Endothelial cell of umbilical vein (primary cell): ENCODE data around the gene CIAO3. TPM values are rescaled to one million over a fixed set of nuclear protein-coding genes. Genes with fewer than 3 reads are reported as not detected.

ENCODE experiments used
- BruUV-seq: library from RNA; stranded (reverse); fragments of 400-500 nt; replicated peaks from 2 replicates; lab custom pipeline; 2021; lab: Mats Ljungman, UMichigan
- CTCF ChIA-PET: fragments of 300-600, 350-600 bp; sonication (Branson Sonifier 250); formaldehyde crosslinking; loops from one replicate; lab custom pipeline; 2021; ENCODE audit warnings: antibody characterized with exemption, inconsistent platforms; lab: Charles Lee
- POLR2A ChIA-PET: fragments of 300-600, 350-600 bp; sonication (Branson Sonifier 250); formaldehyde crosslinking; loops from one replicate; lab custom pipeline; 2021; ENCODE audit warnings: antibody characterized with exemption, inconsistent platforms; lab: Charles Lee
- DNase-seq: peaks from one replicate; pipeline ENCODE4 v3.0.0-alpha.2; 2011; ENCODE audit warnings: low read depth, low spot score
- FAIRE-seq: peaks from 2 replicates; lab custom pipeline; 2011; peaks lifted over from hg19 to GRCh38; lab: Jason Lieb, UNC
- H2AFZ ChIP-seq: 2 replicates; pipeline ENCODE4 v1.6.0; 2012; ENCODE audit warnings: low read depth, low read length, control low read depth, inconsistent platforms
- H3K27ac ChIP-seq: 2 replicates; pipeline ENCODE4 v1.5.1; 2011; ENCODE audit warnings: low read depth, mild to moderate bottlenecking, control low read depth, low read length, moderate library complexity; ENCODE audit not compliant: insufficient read depth
- H3K27me3 ChIP-seq, 2 experiments: 2 replicates each; pipeline versions ENCODE4 v1.6.0 to v1.6.1; 2011; ENCODE audit warnings: low read length in 2 of 2, mixed read lengths in 1 of 2; ENCODE audit not compliant: control insufficient read depth in 2 of 2, insufficient read depth in 2 of 2
- H3K36me3 ChIP-seq, 2 experiments: 2 replicates in 1 of 2; 3 replicates in 1 of 2; pipeline ENCODE4 v1.5.1; 2011; ENCODE audit warnings: low read length in 2 of 2, mild to moderate bottlenecking in 1 of 2, moderate library complexity in 1 of 2; ENCODE audit not compliant: control insufficient read depth in 2 of 2, insufficient read depth in 2 of 2; ENCODE audit errors: extremely low read depth in 1 of 2
- H3K4me1 ChIP-seq: 3 replicates; pipeline ENCODE4 v1.5.1; 2011; ENCODE audit warnings: mild to moderate bottlenecking, low read length; ENCODE audit not compliant: control insufficient read depth, insufficient read depth; ENCODE audit errors: extremely low read depth
- H3K4me2 ChIP-seq: 2 replicates; pipeline ENCODE4 v1.6.1; 2011; ENCODE audit warnings: low read length, control low read depth, mixed read lengths; ENCODE audit not compliant: insufficient read depth
- H3K4me3 ChIP-seq, 3 experiments: fragments of 200-600 bp in 1 of 3; sonication (generic), shearing (Covaris generic) in 1 of 3; replicated peaks in 1 of 3; 2 replicates each; pipeline ENCODE4 v1.5.1; 2011 to 2016; ENCODE audit warnings: control low read depth in 3 of 3, low read length in 3 of 3, mild to moderate bottlenecking in 2 of 3, inconsistent platforms in 1 of 3, low read depth in 1 of 3, moderate library complexity in 1 of 3; ENCODE audit not compliant: insufficient read depth in 1 of 3
- H3K79me2 ChIP-seq: 2 replicates; pipeline ENCODE4 v1.6.0; 2012; ENCODE audit warnings: low read length, inconsistent platforms; ENCODE audit not compliant: control insufficient read depth, insufficient read depth
- H3K9ac ChIP-seq: replicated peaks from 2 replicates; pipeline ENCODE3; 2011; ENCODE audit warnings: low read length, control low read depth; ENCODE audit not compliant: insufficient read depth; ENCODE audit errors: extremely low read depth
- H3K9me1 ChIP-seq: replicated peaks from 3 replicates; pipeline ENCODE4 v1.6.0; 2011; ENCODE audit warnings: mild to moderate bottlenecking, low read length; ENCODE audit not compliant: control insufficient read depth, insufficient read depth; ENCODE audit errors: extremely low read depth
- H3K9me3 ChIP-seq: replicated peaks from 2 replicates; pipeline ENCODE4 v1.5.1; 2012; ENCODE audit warnings: low read length, inconsistent platforms; ENCODE audit not compliant: control insufficient read depth, insufficient read depth
- H4K20me1 ChIP-seq: replicated peaks from 2 replicates; pipeline ENCODE3; 2011; ENCODE audit warnings: mild to moderate bottlenecking, low read length; ENCODE audit not compliant: control insufficient read depth, insufficient read depth; ENCODE audit errors: extremely low read depth
- FOS ChIP-seq: IDR thresholded peaks from 2 replicates; pipeline ENCODE4 v1.6.1; 2011; ENCODE audit warnings: mild to moderate bottlenecking, low read length, moderate library complexity, borderline replicate concordance; ENCODE audit not compliant: insufficient read depth
- GATA2 ChIP-seq: IDR thresholded peaks from 2 replicates; pipeline ENCODE4 v1.7.0; 2011; ENCODE audit warnings: low read depth, mild to moderate bottlenecking, moderate library complexity, mixed read lengths, low read length; ENCODE audit not compliant: insufficient read length, insufficient read depth
- JUN ChIP-seq: IDR thresholded peaks from 2 replicates; pipeline ENCODE4 v1.6.1; 2011; ENCODE audit warnings: borderline replicate concordance, low read depth; ENCODE audit not compliant: insufficient read length, insufficient read depth
- MYC ChIP-seq: IDR thresholded peaks from one replicate; pipeline ENCODE4 v1.6.1; 2011; ENCODE audit warnings: mild to moderate bottlenecking, low read depth, low read length
- POLR2A ChIP-seq: IDR thresholded peaks from 2 replicates; pipeline ENCODE4 v1.6.1; 2012; ENCODE audit warnings: low read depth, mild to moderate bottlenecking, control low read depth, low read length
- POLR2AphosphoS5 ChIP-seq: IDR thresholded peaks from 2 replicates; pipeline ENCODE4 v1.6.1; 2012; ENCODE audit warnings: low read depth, mild to moderate bottlenecking, control low read depth, low read length, moderate library complexity; ENCODE audit not compliant: insufficient read depth
- dilution Hi-C: fragments of 300-500 bp; cut with MboI; formaldehyde crosslinking; loops from one replicate; pipeline ENCODE4 v1.15.0; 2019; ENCODE audit warnings: low sequenced_read_pairs; ENCODE audit not compliant: extremely low pct_ligation_motif_present
- intact Hi-C: fragments of 100-400 bp; cut with micrococcal nuclease; formaldehyde crosslinking; loops from one replicate; pipeline ENCODE4 v1.10.0; 2022
- polyA plus RNA-seq, 4 experiments: library from polyadenylated mRNA; depleted of rRNA in 3 of 4; stranded (reverse) in 3 of 4; unstranded in 1 of 4; fragments of >200 nt; gene quantifications; 2 replicates each; pipeline versions ENCODE4 v1.2.1 to v1.2.3, GENCODE V29; 2011 to 2012; ENCODE audit warnings: missing spikeins in 1 of 4
- total RNA-seq: library from RNA; stranded (reverse); gene quantifications from 2 replicates; pipeline ENCODE4 v1.2.3, GENCODE V29; 2021
- TF ChIP-seq, protein P1 (sequence below), 2 donors: IDR thresholded peaks; 1 replicate in 1 of 2; 2 replicates in 1 of 2; pipeline ENCODE4 v1.5.1; 2011; ENCODE audit warnings: low read length in 2 of 2, mild to moderate bottlenecking in 2 of 2, moderate library complexity in 2 of 2, control low read depth in 1 of 2, inconsistent platforms in 1 of 2, low read depth in 1 of 2; ENCODE audit not compliant: insufficient read depth in 1 of 2; ENCODE audit errors: extremely low read depth in 1 of 2
- TF ChIP-seq, protein P2 (sequence below): IDR thresholded peaks from 2 replicates; pipeline ENCODE4 v1.6.1; 2011; ENCODE audit not compliant: insufficient read depth, insufficient read length

CIAO3 gene
- total and polyA plus RNA-seq, 2 donors (not counting 3 experiments of a cell fraction or from before 2014, with no cell fraction given) = 23.1 to 33.8 TPM

DNA sequence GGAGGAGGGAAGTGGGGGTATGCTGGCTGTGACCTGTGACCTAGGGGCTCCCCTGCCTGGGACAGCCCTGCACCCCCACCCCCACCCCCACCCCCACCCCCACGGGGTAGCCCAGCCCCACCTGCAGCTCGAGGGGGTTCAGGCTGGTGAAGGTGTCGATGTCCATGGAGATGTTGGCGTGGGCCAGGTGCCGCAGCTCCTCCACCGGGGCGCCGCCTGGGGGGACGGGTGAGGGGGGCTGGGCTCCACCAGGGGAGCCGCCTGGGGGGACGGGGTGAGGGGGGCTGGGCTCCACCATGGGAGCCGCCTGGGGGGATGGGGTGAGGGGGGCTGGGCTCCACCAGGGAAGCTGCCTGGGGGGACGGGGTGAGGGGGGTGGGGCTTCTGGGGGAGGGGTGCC, 29.6 kb upstream of the CIAO3 start:
- no peaks in the 10 kb centered on the region for H3K4me1 ChIP-seq
- dilution Hi-C loops (no loop called here), intact Hi-C loops (no loop called here)
- H3K36me3 ChIP-seq = no peaks in the 10 kb centered on the region
- H3K4me2 ChIP-seq = no peak overlapping the region
- BruUV-seq = no TSS peak
- no peaks in the 10 kb centered on the region for H3K27me3 ChIP-seq
- H2AFZ ChIP-seq = no peak overlapping the region
- no peak overlapping the region for H3K27ac ChIP-seq
- H3K9me1 ChIP-seq = no peaks in the 10 kb centered on the region
- DNase-seq (no peak), FAIRE-seq (no peak)
- TF ChIP-seq FOS = no peak
- no peak overlapping the region for H3K4me3 ChIP-seq
- no peaks in the 10 kb centered on the region for H3K79me2 ChIP-seq
- no peaks in the 10 kb centered on the region for H3K9me3 ChIP-seq
- no peak overlapping the region for H3K9ac ChIP-seq
- H4K20me1 ChIP-seq = no peaks in the 10 kb centered on the region
- ChIA-PET POLR2A (no interaction called here), CTCF (interaction anchor here (1.6 kb wide), 1 partner anchor 58 kb away, joined by 6 read pairs; no protein-coding TSS in a partner anchor)

DNA sequence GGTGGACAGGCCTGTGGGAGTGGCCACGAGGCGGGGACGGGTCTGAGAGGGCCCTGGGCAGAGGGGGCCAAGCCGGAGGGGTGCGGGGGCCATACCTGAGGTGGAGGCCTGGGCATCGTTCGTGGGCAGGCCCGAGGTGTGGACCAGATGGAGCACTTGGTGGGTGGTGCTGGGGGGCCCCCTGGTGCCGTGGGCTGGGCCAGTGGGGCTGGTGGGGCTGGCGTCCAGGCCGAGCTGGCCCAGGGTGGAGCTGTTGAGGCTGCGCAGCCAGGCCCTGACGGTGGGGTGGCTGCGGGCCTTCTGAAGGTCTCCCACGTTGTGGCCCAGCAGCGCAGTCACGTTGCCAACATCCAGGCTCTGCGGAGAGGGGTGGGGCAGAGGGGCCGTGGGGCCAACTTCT, 29.1 kb upstream of the CIAO3 start:
- Histone ChIP-seq H3K4me1 (no peaks in the 10 kb centered on the region), H3K27me3 (no peaks in the 10 kb centered on the region), H3K27ac (no peak overlapping the region), H3K4me2 (no peak overlapping the region), H3K9ac (no peak overlapping the region), H3K9me3 (no peaks in the 10 kb centered on the region), H3K4me3 (no peak overlapping the region), H3K79me2 (no peaks in the 10 kb centered on the region), H3K9me1 (no peaks in the 10 kb centered on the region), H4K20me1 (no peaks in the 10 kb centered on the region), H2AFZ (no peak overlapping the region), H3K36me3 (no peaks in the 10 kb centered on the region)
- CTCF ChIA-PET = interaction anchor here (1.6 kb wide), 1 partner anchor 58 kb away, joined by 6 read pairs; no protein-coding TSS in a partner anchor
- FAIRE-seq (no peak), DNase-seq (no peak)
- POLR2A ChIA-PET = no interaction called here
- no TSS peak for BruUV-seq
- TF ChIP-seq JUN (no peak), POLR2AphosphoS5 (no peak), POLR2A (no peak), GATA2 (no peak), MYC (no peak)
- TF ChIP-seq, protein P1, sequence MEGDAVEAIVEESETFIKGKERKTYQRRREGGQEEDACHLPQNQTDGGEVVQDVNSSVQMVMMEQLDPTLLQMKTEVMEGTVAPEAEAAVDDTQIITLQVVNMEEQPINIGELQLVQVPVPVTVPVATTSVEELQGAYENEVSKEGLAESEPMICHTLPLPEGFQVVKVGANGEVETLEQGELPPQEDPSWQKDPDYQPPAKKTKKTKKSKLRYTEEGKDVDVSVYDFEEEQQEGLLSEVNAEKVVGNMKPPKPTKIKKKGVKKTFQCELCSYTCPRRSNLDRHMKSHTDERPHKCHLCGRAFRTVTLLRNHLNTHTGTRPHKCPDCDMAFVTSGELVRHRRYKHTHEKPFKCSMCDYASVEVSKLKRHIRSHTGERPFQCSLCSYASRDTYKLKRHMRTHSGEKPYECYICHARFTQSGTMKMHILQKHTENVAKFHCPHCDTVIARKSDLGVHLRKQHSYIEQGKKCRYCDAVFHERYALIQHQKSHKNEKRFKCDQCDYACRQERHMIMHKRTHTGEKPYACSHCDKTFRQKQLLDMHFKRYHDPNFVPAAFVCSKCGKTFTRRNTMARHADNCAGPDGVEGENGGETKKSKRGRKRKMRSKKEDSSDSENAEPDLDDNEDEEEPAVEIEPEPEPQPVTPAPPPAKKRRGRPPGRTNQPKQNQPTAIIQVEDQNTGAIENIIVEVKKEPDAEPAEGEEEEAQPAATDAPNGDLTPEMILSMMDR (IDR thresholded peaks at IDR 0.05; ENCODE audit: extremely low read depth in 1 of 2, insufficient read depth in 1 of 2, low read depth in 1 of 2, low read length in 2 of 2) = no peak
- TF ChIP-seq, protein P2, sequence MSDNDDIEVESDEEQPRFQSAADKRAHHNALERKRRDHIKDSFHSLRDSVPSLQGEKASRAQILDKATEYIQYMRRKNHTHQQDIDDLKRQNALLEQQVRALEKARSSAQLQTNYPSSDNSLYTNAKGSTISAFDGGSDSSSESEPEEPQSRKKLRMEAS = no peak
- intact Hi-C loops (no loop called here), dilution Hi-C loops (no loop called here)
